Fibroblast of the aortic adventitia (primary cell): ENCODE results near the gene ENDOD1. TPM values are rescaled to one million over a fixed set of nuclear protein-coding genes. Genes with fewer than 3 reads are reported as not detected.
"Not testable (repeated sequence)": the region's sequence is repeated elsewhere in the genome, so short reads cannot be mapped to it uniquely, and the experiment has no call there.

ENCODE experiments used
- DNase-seq: peaks from one replicate; pipeline ENCODE4 v3.0.0-alpha.2; 2010; ENCODE audit warnings: low read depth
- H3K4me3 ChIP-seq: 2 replicates; pipeline ENCODE4 v1.5.1; 2011; ENCODE audit warnings: low read depth, mild to moderate bottlenecking, control low read depth, low read length, moderate library complexity
- CTCF ChIP-seq: IDR thresholded peaks from 2 replicates; pipeline ENCODE4 v1.5.1; 2011; ENCODE audit warnings: mild to moderate bottlenecking, low read length, control low read depth, inconsistent platforms; ENCODE audit not compliant: insufficient read depth
- total RNA-seq: library from RNA; depleted of rRNA; stranded (reverse); fragments of >200 nt; gene quantifications from 2 replicates; pipeline ENCODE4 v1.2.3, GENCODE V29; 2012; ENCODE audit warnings: low replicate concordance

The ENDOD1 gene
- total RNA-seq: 17.6 and 39.8 TPM in 2 replicates

- DNase-seq: peak; percentile 75
- peak; percentile 22 for TF ChIP-seq CTCF
- peak within 1 kb of the TSS; percentile 80 for H3K4me3 ChIP-seq
These were observed at the start of gene ENDOD1 for GRCh38 chr11:95089620-95090542. ENDOD1 (plus strand) TSS chr11:95089846; CDS start chr11:95089928, 82 bp downstream.

- H3K4me3 ChIP-seq: no peak overlapping the region
- no peak for TF ChIP-seq CTCF
- no peak for DNase-seq
These were observed 47.4 kb upstream of the ENDOD1 start for GRCh38 chr11:95042239-95042638.

GRCh38 chr11:95042906-95043305, 46.7 kb upstream of the ENDOD1 start:
- DNase-seq: no peak
- no peak overlapping the region for H3K4me3 ChIP-seq
- TF ChIP-seq CTCF: no peak

GRCh38 chr11:95044010-95044409, 45.6 kb upstream of the ENDOD1 start:
- no peak for TF ChIP-seq CTCF
- H3K4me3 ChIP-seq: no peak overlapping the region
- no peak for DNase-seq

- no peak overlapping the region for H3K4me3 ChIP-seq
- no peak for DNase-seq
- no peak for TF ChIP-seq CTCF
These were observed 43.8 kb upstream of the ENDOD1 start for GRCh38 chr11:95045812-95046211.

- not testable (repeated sequence) for DNase-seq, H3K4me3 ChIP-seq
These were observed 40.5 kb upstream of the ENDOD1 start, which contains the start of gene KDM4F for GRCh38 chr11:95049122-95049521. KDM4F (plus strand) TSS chr11:95049422.

GRCh38 chr11:95050595-95051202, 38.9 kb upstream of the ENDOD1 start:
- TF ChIP-seq CTCF: no peak
- no peak overlapping the region for H3K4me3 ChIP-seq
- no peak for DNase-seq
